ENCODE results near the gene ANGPTL7.

DNA sequence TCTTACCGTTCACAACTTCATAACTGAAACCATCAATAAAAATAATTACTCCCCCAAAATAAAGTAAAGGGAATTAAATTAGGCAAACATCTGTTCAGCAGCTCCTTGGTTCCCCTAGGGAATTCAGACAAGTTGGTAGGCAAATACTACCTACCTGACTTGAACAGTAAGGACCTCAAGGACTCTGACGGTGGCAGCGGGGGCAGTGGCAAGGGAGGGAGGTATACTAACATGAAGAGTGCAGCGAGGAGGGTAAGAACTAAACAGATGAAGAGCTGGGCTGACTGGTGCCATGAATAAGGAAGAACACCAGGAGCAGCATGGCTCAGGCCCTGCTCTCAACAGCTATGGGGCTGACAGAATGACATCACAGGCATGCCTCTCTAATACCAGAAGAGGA, 40.0 kb downstream of the ANGPTL7 start:
- no peak for TF ChIP-seq GATA2 (IDR thresholded peaks at IDR 0.05; ENCODE audit: low read depth, low read length)
- no peak for TF ChIP-seq GATA3 (IDR thresholded peaks at IDR 0.05; ENCODE audit: low read depth, low read length)
